Measurements from ENCODE around the gene FAM171A1.
"Not testable (repeated sequence)": the region's sequence is repeated elsewhere in the genome, so short reads cannot be mapped to it uniquely, and the experiment has no call there.

The FAM171A1 gene

DNA sequence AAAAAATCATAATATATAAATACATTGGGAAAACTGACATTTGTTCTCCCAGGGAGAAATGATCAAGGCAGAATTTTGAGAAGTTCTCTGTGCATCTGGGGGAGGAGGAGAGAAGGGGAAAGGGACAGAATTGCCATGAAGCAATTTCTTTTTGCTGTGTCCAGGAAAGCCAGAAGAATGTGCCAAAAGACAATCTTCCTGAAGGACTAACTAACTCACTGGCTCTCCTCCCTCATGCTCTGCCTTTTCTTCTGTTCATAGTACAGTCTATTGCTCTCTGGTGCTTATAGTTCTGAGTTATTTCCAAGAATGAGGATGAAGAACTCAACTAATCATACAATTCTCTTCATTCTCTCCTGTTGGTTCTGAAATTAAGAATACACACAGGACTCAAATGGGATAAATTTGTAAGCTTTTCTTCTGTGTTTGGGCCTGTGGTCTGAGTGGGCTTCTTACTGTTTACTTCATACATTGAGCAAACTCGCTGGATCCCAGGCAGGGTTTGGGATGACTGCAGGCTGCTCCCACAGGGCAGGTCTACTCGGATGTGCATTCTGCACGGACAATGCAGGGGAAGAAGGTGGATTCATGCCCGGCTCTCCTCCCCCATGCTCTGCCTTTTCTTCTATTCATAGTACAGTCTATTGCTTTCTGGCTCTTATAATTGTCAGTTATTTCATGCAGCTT is 22.2 kb upstream of the FAM171A1 start:
- Histone ChIP-seq H3K4me3 (ENCODE audit: low read depth, low read length) (no peak overlapping the region), H3K27ac (no peak overlapping the region), H3K27me3 (ENCODE audit: insufficient read depth, low read depth, severe bottlenecking) (no peaks in the 10 kb centered on the region), H3K9me3 (ENCODE audit: severe bottlenecking) (no peaks in the 10 kb centered on the region), H3K36me3 (no peaks in the 10 kb centered on the region)
- no peak for DNase-seq
- TF ChIP-seq, protein P1, sequence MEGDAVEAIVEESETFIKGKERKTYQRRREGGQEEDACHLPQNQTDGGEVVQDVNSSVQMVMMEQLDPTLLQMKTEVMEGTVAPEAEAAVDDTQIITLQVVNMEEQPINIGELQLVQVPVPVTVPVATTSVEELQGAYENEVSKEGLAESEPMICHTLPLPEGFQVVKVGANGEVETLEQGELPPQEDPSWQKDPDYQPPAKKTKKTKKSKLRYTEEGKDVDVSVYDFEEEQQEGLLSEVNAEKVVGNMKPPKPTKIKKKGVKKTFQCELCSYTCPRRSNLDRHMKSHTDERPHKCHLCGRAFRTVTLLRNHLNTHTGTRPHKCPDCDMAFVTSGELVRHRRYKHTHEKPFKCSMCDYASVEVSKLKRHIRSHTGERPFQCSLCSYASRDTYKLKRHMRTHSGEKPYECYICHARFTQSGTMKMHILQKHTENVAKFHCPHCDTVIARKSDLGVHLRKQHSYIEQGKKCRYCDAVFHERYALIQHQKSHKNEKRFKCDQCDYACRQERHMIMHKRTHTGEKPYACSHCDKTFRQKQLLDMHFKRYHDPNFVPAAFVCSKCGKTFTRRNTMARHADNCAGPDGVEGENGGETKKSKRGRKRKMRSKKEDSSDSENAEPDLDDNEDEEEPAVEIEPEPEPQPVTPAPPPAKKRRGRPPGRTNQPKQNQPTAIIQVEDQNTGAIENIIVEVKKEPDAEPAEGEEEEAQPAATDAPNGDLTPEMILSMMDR (IDR thresholded peaks at IDR 0.05; ENCODE audit: low read depth, low read length) = no peak

DNA sequence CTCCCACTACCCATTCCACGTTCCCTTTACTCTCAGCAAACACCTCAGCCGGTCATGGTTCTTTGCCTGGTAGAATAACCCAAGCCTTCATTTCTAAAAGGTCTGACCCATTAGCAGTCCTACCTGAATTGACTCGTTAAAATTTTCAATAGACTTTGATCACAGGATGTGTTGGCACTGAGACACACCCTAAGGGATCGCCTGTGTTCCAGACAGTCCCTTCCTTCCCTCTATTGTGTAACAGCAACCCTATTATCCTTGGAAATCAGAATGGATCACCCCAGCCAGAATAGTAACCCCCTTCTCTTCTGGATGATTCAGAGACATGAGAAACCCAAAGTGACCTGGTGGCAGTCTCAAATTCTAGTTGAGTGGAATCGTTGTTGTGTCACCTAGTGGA is 20.4 kb upstream of the FAM171A1 start:
- Histone ChIP-seq H3K9me3 (ENCODE audit: severe bottlenecking) (no peaks in the 10 kb centered on the region), H3K4me3 (ENCODE audit: low read depth, low read length) (no peak overlapping the region), H3K36me3 (no peaks in the 10 kb centered on the region), H3K27me3 (ENCODE audit: insufficient read depth, low read depth, severe bottlenecking) (no peaks in the 10 kb centered on the region), H3K27ac (no peak overlapping the region)
- no peak for DNase-seq
- TF ChIP-seq, protein P1 (IDR thresholded peaks at IDR 0.05; ENCODE audit: low read depth, low read length) = no peak

DNA sequence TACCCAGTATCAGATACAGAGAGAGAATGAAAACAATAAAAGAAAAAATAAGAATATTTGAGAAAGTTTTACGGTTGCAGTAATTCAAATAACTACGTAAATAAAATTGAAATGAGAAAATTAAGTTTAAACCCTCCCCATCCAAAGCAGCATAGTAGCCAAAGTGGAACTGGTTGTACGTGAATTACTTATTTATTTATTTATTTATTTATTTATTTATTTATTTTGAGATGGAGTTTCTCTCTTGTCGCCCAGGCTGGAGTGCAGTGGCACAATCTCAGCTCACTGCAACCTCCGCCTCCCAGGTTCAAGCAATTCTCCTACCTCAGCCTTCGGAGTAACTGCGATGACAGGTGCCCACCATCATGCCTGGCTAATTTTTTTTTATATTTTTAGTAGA is 17.1 kb upstream of the FAM171A1 start:
- H3K27ac ChIP-seq = peak overlapping the region; percentile 91
- H3K4me3 ChIP-seq (ENCODE audit: low read depth, low read length); DNase-seq; H3K36me3 ChIP-seq; H3K9me3 ChIP-seq (ENCODE audit: severe bottlenecking); H3K27me3 ChIP-seq (ENCODE audit: insufficient read depth, low read depth, severe bottlenecking): not testable (repeated sequence)

DNA sequence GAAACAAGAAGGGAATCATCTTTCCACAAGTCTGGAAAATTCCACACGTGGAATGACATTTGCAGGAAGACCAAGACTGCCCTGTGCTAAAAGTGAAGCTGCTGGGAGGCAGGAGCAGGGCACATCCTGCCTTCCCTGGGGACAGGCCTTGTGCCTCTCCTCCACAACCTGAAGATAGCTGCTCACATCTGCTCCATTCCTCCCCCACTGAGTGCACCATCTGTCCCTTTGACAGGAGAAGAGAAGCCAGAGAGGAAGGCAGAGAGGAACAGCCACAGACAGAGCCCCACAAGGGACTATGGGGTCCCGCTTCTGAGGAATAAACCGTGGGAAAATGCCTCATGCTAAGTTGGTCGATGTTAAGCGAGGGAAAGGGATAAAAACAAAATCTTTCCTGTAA is 15.9 kb upstream of the FAM171A1 start:
- Histone ChIP-seq H3K36me3 (no peaks in the 10 kb centered on the region), H3K4me3 (ENCODE audit: low read depth, low read length) (0 out of 2 replicates have a peak overlapping the region, but pooled peaks have one; percentile 18), H3K27me3 (ENCODE audit: insufficient read depth, low read depth, severe bottlenecking) (no peaks in the 10 kb centered on the region), H3K9me3 (ENCODE audit: severe bottlenecking) (no peaks in the 10 kb centered on the region), H3K27ac (peak overlapping the region; percentile 91)
- peak; percentile 82 for DNase-seq
- TF ChIP-seq, protein P1 (IDR thresholded peaks at IDR 0.05; ENCODE audit: low read depth, low read length) = no peak

DNA sequence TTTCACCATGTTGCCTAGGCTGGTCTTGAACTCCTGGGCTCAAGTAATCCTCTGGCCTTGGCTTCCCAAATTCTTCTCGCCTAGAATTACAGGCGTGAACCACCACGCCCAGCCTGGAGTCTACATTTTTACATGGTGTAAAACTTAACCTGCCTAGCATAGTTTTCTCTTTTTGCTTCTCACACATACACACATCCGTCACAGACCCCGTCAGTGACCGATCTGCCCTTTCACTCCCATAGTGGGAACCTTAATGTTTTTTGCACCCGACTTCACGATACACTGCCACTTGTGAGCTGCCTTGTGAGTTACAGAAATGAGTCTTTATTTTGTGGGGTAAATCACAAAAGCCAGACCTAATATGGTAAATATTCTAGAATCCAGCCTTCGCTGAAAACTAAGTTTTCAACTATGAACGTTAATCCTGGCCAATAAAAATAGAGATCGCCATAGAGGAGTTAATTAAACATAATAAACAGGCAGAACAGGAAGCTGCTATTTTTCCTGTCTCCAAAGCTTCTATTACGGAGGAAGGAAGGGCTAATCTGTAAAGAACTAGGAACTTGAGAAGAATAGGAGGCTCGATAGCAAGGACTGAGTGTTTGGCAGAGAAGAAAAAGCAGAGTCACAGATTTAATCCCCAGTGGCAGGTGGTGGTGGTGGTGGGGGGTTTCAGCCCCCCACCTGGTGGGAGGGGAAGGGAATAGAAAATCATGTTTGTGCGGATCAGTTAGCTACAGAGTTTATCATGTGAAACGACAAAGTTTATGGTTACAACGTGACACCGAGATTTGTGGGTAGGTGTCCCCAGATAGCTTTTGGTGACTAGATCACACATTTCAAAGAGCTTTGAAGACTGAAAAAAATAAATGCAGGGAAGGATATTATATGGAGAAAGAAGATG is 14.7 kb upstream of the FAM171A1 start:
- no peaks in the 10 kb centered on the region for H3K27me3 ChIP-seq (ENCODE audit: insufficient read depth, low read depth, severe bottlenecking)
- H3K36me3 ChIP-seq = no peaks in the 10 kb centered on the region
- TF ChIP-seq, protein P1 (IDR thresholded peaks at IDR 0.05; ENCODE audit: low read depth, low read length) = no peak
- H3K27ac ChIP-seq = peak overlapping the region; percentile 91
- DNase-seq = peak; percentile 62
- peak overlapping the region; percentile 26 for H3K4me3 ChIP-seq (ENCODE audit: low read depth, low read length)
- no peaks in the 10 kb centered on the region for H3K9me3 ChIP-seq (ENCODE audit: severe bottlenecking)

DNA sequence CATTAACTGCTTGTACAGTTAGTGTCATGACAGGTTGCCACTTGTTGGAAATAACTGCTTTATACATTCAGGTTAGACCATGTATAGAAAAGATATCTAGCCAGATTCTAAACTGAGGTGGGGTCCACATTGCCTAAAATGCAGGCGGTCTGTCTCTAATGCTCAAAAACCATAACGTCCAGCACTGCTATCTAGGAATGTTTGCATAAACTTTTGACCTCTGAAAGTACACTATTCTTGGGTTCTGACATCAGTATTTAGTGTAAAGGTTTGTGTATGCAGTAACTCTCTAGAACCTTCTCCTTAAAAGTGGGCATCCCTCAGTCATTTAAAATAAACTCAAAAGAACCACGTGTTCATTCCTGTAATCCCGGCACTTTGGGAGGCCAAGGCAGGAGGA is 10.3 kb upstream of the FAM171A1 start:
- no peak overlapping the region for H3K27ac ChIP-seq
- no peaks in the 10 kb centered on the region for H3K36me3 ChIP-seq
- H3K9me3 ChIP-seq (ENCODE audit: severe bottlenecking) = no peaks in the 10 kb centered on the region
- H3K27me3 ChIP-seq (ENCODE audit: insufficient read depth, low read depth, severe bottlenecking) = no peaks in the 10 kb centered on the region
- TF ChIP-seq, protein P1 (IDR thresholded peaks at IDR 0.05; ENCODE audit: low read depth, low read length) = no peak
- H3K4me3 ChIP-seq (ENCODE audit: low read depth, low read length) = no peak overlapping the region
- no peak for DNase-seq
